ENCODE results near the gene NAGPA.
"Not testable (repeated sequence)": the region's sequence is repeated elsewhere in the genome, so short reads cannot be mapped to it uniquely, and the experiment has no call there.

Gene NAGPA

GRCh38 chr16:5060073-5060641 lies 26.4 kb upstream of the NAGPA start:
- no peak for DNase-seq

DNA sequence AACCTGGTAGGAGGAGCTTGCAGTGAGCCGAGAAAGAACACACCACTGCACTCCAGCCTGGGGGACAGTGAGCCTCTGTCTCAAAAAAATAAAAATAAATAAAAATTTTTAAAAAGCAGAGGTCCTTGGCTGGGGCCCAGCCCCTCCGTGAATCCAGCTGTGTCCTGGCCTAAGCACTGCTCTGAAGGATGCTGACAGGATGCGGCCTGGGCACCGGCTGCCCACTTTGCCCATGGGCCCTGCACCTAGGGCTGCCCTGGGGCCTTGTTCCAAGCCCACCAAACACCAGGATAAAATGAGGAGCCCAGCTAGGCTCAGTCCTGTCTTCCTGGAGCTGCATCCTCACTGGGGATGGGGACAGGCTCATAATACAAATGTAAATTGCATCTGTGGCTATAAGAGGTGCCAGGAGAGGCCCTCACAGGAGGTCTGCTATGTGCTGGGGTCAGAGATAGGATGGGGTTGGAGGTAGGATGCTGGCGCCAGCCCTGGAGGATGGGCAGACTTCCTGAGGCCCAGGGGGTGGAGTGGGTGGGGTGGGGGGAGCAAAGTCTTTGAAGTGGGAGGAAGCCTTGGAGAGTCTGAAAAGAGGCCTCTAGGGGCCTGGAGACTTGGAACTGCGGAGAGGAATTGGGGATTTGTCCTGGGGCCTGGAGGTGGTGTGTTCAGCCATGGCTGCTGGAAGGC lies 25.8 kb upstream of the NAGPA start:
- no peak for DNase-seq

- no peak for DNase-seq
These were observed 24.7 kb upstream of the NAGPA start for GRCh38 chr16:5058476-5058875.

DNA sequence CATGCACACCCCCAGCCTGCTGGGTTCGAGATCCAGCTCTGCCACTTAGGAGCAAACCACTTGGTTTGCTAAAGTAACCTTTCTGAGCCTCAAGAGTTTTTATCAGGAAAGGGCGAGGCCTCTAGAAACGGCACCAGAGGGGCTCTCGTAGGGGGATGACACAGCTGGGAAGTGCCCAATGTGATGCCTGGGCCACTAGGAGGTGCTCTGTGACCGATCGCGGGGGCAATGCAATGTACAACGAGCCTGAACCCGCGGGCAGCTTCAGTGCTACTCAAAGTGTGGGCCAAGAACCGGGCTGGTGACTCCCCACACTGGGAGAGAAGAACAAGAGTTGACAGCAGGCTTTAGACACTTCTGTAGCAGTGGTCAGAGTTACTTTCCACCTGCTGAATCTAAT lies 22.6 kb upstream of the NAGPA start:
- peak; percentile 73 for DNase-seq

- DNase-seq: no peak
These were observed 21.4 kb upstream of the NAGPA start for GRCh38 chr16:5054876-5055865.

DNA sequence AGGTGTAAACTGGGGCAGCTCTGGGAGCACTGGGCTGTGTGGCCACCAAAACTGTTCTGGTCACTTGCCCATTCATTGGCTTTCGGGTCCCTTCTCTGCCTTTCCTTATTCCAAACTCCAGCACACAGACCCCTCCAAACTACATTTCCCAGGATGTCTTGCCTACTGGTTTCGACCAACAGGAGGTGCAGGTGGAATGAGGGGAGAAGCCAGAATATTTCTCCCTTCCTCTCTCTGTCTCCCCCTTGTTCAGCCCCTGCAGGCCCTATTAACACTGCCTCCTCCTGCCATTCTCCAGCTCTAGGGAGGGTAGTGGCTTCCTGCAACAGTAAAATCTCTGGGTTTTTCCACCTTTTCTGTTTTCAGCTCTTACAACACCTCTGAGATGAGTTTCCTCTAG lies 13.2 kb upstream of the NAGPA start:
- DNase-seq: no peak

GRCh38 chr16:5045499-5046115 lies 11.9 kb upstream of the NAGPA start:
- DNase-seq: no peak

GRCh38 chr16:5044581-5044980 lies 10.8 kb upstream of the NAGPA start:
- DNase-seq: not testable (repeated sequence)

DNA sequence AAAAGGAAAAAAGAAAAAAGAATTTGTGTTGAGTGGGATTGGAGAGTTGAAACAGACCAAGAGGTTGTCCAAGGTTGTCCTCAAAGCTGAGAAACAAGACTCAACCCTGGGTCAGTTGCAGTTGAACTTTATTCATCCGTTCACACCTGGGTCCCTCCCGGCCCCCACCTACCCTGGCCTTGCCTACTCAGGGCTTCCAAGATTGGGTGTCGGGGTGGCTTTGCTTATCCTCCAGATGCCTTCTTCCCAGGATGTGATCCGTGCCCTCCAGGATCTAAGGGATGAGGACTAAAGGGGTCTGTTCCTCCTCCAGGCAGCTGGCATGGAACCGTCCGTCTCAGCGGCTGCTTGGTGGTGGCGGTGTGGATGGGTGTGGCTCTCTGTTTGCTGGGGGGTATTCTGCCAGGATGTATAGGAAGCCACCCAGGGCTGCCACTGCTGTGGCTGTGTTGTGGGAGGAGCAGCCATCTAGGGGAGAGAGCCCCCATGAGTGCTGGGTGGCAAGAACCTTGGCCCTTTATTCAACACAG lies 10.3 kb upstream of the NAGPA start:
- no peak for DNase-seq

DNA sequence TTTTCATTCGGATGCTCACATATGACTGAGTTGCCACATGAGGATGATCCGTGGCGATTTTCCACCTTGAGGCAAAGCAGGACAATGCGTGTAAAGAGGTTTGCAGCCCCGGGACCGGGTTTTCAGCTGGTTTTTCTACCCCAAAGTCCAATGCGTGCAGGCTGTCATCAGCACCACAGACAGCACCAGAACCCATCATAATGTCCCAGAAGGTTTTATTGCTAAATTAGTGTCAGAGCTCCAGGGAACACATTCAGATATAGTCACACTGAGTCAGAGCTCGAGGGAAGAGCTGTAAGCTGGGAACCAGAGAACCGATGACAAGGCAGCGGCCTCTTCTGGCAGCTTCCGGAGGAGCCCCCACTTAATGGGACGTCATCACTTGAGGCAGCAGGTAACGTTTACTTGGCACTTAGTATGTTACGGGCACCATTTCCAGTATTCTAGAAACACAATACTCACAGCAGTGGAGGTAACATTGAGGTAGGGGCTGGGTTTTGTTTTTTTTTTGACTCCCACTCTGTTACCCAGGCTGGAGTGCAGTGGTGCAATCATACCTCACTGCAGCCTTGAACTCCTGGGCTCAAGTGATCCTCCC lies 8.9 kb upstream of the NAGPA start:
- no peak for DNase-seq

DNA sequence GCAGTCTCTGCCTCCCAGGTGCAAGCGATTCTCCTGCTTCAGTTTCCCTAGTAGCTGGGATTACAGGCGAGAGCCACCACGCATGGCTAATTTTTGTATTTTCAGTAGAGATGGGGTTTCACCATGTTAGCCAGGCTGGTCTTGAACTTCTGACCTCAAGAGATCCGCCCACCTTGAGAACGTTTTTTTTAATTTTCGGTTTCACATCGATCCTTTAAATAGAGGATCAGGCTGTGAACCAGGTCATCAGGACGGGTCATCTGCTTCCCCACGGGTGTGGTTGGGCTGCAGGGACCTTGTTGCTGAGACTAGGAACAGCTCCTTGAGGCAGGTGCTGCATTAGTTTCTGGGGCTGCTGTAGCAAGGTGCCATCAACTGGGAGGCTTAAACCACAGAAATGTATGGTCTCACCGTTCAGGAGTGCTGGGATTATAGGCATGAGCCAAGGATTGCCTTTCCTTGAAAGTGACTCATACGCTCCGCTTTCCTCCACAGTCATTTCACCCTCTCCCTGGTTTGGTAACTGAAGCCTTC lies 7.9 kb upstream of the NAGPA start:
- DNase-seq: no peak

GRCh38 chr16:5040451-5040850 lies 6.7 kb upstream of the NAGPA start:
- no peak for DNase-seq

DNA sequence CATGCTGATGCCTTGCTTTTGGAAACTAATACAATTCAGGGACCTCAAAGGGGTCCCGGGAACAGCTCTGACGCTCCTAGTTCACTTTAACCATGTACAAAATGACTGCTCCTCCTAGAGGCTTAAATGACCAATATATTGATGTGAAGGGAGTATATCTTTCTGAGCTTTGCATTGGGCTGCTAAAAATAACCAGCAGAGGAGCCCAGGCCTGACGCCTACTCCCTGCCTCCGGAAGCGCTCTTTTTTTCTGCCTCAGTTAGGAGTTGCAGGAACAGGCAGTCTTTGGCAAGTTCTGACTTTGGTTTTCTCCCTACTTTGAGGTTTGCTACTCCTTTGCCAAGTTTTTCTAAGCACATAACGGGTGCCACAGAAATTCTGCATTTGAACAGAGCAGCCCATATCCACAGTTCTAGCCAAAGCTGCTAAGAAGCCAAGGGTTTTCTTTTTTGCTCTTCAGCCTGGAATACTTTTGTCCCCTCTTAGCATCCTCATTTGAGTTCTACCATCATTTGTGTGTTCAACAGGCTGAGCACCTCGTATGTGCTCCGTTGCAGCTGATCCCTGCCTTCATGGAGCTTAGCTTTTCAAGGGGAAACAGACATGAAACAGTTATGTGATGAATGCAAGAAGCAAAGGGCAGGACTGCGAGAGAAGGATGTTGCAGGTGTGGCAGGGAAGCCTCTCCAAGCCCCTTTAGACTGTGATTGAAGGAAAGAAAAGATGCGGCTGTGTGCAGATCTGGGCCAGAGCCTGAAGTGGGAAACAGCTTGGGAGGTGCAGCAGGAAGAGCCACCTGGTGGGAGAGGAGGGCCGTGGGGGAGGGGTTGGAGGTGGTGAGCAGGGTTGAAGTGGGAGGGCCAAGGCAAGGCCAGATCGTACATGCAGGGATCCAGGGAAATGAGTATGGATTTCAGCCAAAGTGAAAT lies 2.8 kb upstream of the NAGPA start:
- no peak for DNase-seq

DNA sequence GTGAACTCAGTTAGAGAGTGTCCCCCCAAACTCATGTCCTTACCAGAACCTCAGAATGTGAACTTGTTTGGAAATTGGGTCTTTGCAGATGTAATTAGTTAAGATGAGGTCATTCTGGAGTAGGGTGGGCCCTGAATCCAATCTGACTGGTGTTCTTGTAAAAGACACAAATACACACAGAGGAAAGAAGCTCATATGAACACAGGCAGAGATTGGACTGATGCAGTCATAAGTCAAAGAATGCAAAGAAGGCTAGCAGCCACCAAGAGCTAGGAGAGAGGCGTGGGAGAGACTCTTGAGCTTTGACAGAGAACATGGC lies 2.1 kb upstream of the NAGPA start:
- no peak for DNase-seq

DNA sequence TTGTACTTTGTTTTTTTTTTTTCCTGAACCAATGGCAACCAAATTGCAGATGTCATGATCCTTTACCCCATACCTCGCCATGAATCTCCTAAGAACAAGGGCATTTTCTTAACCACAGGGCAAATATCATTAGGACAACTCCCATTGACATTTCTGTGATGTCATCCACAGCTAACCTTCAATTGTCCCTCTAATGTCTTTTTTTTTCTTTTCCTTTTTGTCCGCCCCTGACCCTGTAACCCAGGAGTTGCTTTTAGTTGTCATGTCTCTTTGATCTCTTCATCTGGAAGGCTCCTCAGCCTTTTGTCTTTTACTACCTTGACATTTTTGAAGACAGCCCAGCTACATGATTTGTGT lies 410 bp upstream of the NAGPA start:
- no peak for DNase-seq

DNA sequence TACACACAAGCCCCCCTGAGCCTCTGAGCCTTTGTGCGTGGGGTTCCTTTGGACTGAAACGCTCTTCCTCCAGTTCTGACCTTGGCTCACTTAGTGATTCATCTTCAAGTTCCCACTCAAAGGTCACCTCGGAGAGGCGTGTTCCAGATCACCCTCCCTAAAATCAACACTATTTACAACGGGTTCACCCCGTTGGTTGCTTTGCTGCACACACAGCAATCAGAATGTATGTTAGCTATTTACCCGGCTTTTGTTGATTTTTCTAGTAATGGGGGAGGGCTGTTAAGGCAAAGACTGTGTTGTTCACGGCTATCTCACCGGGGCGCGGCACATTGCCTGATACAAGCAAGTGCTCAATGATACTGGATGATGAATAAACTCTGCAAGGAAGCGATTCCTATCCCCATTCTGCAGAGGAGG lies 977 bp downstream of the NAGPA start:
- DNase-seq: no peak

DNA sequence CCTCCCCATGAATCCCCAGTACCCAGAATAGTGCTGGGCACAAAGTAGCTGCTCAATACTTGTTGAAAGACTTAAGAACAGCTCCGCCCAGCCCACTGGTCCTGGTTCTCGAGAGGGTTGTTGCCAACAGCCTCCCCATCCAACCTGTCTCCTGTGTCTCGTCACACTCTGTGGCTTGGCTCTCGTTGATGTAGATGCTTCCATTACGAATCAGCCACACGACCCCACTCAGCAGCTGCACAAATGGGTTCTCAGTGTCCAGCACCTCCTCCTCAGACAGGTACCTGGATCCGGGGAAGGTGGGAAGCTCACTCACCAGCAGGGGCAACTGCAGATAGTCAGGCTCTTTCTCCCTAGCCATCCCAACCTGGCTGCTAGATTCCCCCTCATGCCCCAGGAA lies 2.1 kb downstream of the NAGPA start:
- no peak for DNase-seq

GRCh38 chr16:5030251-5030870 lies 3.4 kb downstream of the NAGPA start:
- DNase-seq: no peak

GRCh38 chr16:5028950-5029475 lies 4.7 kb downstream of the NAGPA start:
- no peak for DNase-seq

- no peak for DNase-seq
These were observed 6.0 kb downstream of the NAGPA start for GRCh38 chr16:5027575-5028235.
